ENCODE data around the gene MCC. TPM values are rescaled to one million over a fixed set of nuclear protein-coding genes. Genes with fewer than 3 reads are reported as not detected.
"Not testable (repeated sequence)": the region's sequence is repeated elsewhere in the genome, so short reads cannot be mapped to it uniquely, and the experiment has no call there.

MCC gene
- total RNA-seq, 3 donors from 2014 or later (not counting 1 experiment from before 2014, with no cell fraction given) = 0.68 to 1.8 (median 1.4) TPM

GRCh38 chr5:113463032-113463431 lies 25.2 kb downstream of the MCC start:
- H3K36me3 Mint-ChIP-seq = no peaks in the 10 kb centered on the region
- Histone ChIP-seq H3K4me1 (ENCODE audit: control insufficient read depth, insufficient read depth, low read length) (no peaks in the 10 kb centered on the region), H3K9me3 (ENCODE audit: control insufficient read depth, insufficient read depth, low read length) (no peaks in the 10 kb centered on the region), H3K27ac (ENCODE audit: low read length) (no peak overlapping the region), H3K4me3 (ENCODE audit: low read length) (no peak overlapping the region), H3K36me3 (ENCODE audit: control insufficient read depth, insufficient read depth, low read length) (no peaks in the 10 kb centered on the region), H3K27me3 (ENCODE audit: control insufficient read depth, insufficient read depth, low read length) (no peaks in the 10 kb centered on the region)
- no peak overlapping the region for H3K27ac Mint-ChIP-seq
- no peaks in the 10 kb centered on the region for H3K4me1 Mint-ChIP-seq
- no peak for TF ChIP-seq CTCF (IDR thresholded peaks at IDR 0.05)
- DNase-seq = no peak
- no peaks in the 10 kb centered on the region for H3K9me3 Mint-ChIP-seq
- intact Hi-C loops (cut with micrococcal nuclease) = no loop called here
- H3K4me3 Mint-ChIP-seq = no peak overlapping the region
- no peak for ATAC-seq
- H3K27me3 Mint-ChIP-seq (ENCODE audit: low read depth in 2 of 2) = peaks cover 0 to 8% of the 10 kb centered on the region in 2 donors

- H3K27me3 Mint-ChIP-seq (ENCODE audit: low read depth in 2 of 2); intact Hi-C loops (cut with micrococcal nuclease); H3K36me3 ChIP-seq (ENCODE audit: control insufficient read depth, insufficient read depth, low read length); ATAC-seq; H3K4me3 ChIP-seq (ENCODE audit: low read length); H3K27ac Mint-ChIP-seq; H3K27ac ChIP-seq (ENCODE audit: low read length); DNase-seq; H3K36me3 Mint-ChIP-seq; H3K9me3 Mint-ChIP-seq; H3K4me1 Mint-ChIP-seq; H3K4me3 Mint-ChIP-seq; H3K9me3 ChIP-seq (ENCODE audit: control insufficient read depth, insufficient read depth, low read length); H3K4me1 ChIP-seq (ENCODE audit: control insufficient read depth, insufficient read depth, low read length); H3K27me3 ChIP-seq (ENCODE audit: control insufficient read depth, insufficient read depth, low read length): not testable (repeated sequence)
- WGBS (ENCODE audit: insufficient coverage) = 94% methylated on average over 21 of the region's 21 CpGs
Measured at GRCh38 chr5:113457106-113457505, 31.1 kb downstream of the MCC start.

- Histone ChIP-seq H3K4me1 (ENCODE audit: control insufficient read depth, insufficient read depth, low read length) (no peaks in the 10 kb centered on the region), H3K9me3 (ENCODE audit: control insufficient read depth, insufficient read depth, low read length) (no peaks in the 10 kb centered on the region), H3K4me3 (ENCODE audit: low read length) (no peak overlapping the region), H3K36me3 (ENCODE audit: control insufficient read depth, insufficient read depth, low read length) (no peaks in the 10 kb centered on the region), H3K27ac (ENCODE audit: low read length) (no peak overlapping the region), H3K27me3 (ENCODE audit: control insufficient read depth, insufficient read depth, low read length) (no peaks in the 10 kb centered on the region)
- 92% methylated on average over 6 of the region's 6 CpGs for WGBS (ENCODE audit: insufficient coverage)
- no peaks in the 10 kb centered on the region for H3K9me3 Mint-ChIP-seq
- no peak overlapping the region for H3K4me3 Mint-ChIP-seq
- no peaks in the 10 kb centered on the region for H3K4me1 Mint-ChIP-seq
- no peak for ATAC-seq
- TF ChIP-seq CTCF (IDR thresholded peaks at IDR 0.05) = no peak
- H3K27ac Mint-ChIP-seq = no peak overlapping the region
- H3K36me3 Mint-ChIP-seq = no peaks in the 10 kb centered on the region
- peaks cover 0 to 21% of the 10 kb centered on the region in 2 donors for H3K27me3 Mint-ChIP-seq (ENCODE audit: low read depth in 2 of 2)
- intact Hi-C loops (cut with micrococcal nuclease) = no loop called here
- no peak for DNase-seq
Measured at GRCh38 chr5:113452941-113453340, 35.3 kb downstream of the MCC start.

GRCh38 chr5:113451797-113452196 lies 36.5 kb downstream of the MCC start:
- no peaks in the 10 kb centered on the region for H3K4me1 ChIP-seq (ENCODE audit: control insufficient read depth, insufficient read depth, low read length)
- Mint-ChIP-seq H3K27ac (no peak overlapping the region), H3K9me3 (no peaks in the 10 kb centered on the region), H3K4me3 (no peak overlapping the region), H3K4me1 (no peaks in the 10 kb centered on the region), H3K27me3 (ENCODE audit: low read depth in 2 of 2) (peaks cover 2 to 21% of the 10 kb centered on the region in 2 donors), H3K36me3 (no peaks in the 10 kb centered on the region)
- DNase-seq (no peak), ATAC-seq (no peak)
- H3K36me3 ChIP-seq (ENCODE audit: control insufficient read depth, insufficient read depth, low read length) = no peaks in the 10 kb centered on the region
- intact Hi-C loops (cut with micrococcal nuclease) = no loop called here
- 100% methylated on average over 2 of the region's 2 CpGs for WGBS (ENCODE audit: insufficient coverage)
- H3K27me3 ChIP-seq (ENCODE audit: control insufficient read depth, insufficient read depth, low read length) = no peaks in the 10 kb centered on the region
- no peaks in the 10 kb centered on the region for H3K9me3 ChIP-seq (ENCODE audit: control insufficient read depth, insufficient read depth, low read length)
- no peak for TF ChIP-seq CTCF (IDR thresholded peaks at IDR 0.05)
- H3K4me3 ChIP-seq (ENCODE audit: low read length) = no peak overlapping the region
- H3K27ac ChIP-seq (ENCODE audit: low read length) = no peak overlapping the region

Data from natural killer cell (primary cell).